Chondrocyte (in vitro differentiated cells): ENCODE measurements around the gene UBR4. TPM values are rescaled to one million over a fixed set of nuclear protein-coding genes. Genes with fewer than 3 reads are reported as not detected.

ENCODE experiments used
- DNase-seq: peaks from one replicate; pipeline ENCODE4 v3.0.0; 2021; ENCODE audit warnings: mixed read lengths, low spot score
- H3K27ac Mint-ChIP-seq: one replicate; pipeline ENCODE4 v1.8.0; 2021; ENCODE audit warnings: mild to moderate bottlenecking, moderate library complexity, mixed read lengths; ENCODE audit not compliant: unreplicated experiment
- H3K27me3 Mint-ChIP-seq: 2 replicates; pipeline ENCODE4 v1.8.0; 2021; ENCODE audit warnings: low read depth, mixed read lengths
- H3K36me3 Mint-ChIP-seq: 2 replicates; pipeline ENCODE4 v1.8.0; 2021; ENCODE audit warnings: low read depth, mixed read lengths
- H3K4me1 Mint-ChIP-seq: 2 replicates; pipeline ENCODE4 v1.8.0; 2021; ENCODE audit warnings: low read depth, mild to moderate bottlenecking, mixed read lengths
- H3K4me3 Mint-ChIP-seq: one replicate; pipeline ENCODE4 v1.8.0; 2021; ENCODE audit warnings: mild to moderate bottlenecking, moderate library complexity, mixed read lengths; ENCODE audit not compliant: unreplicated experiment
- H3K9me3 Mint-ChIP-seq: 2 replicates; pipeline ENCODE4 v1.8.0; 2021; ENCODE audit warnings: low read depth, mixed read lengths
- CTCF ChIP-seq: fragments of 200-600 bp; sonication (generic); IDR thresholded peaks from 2 replicates; pipeline ENCODE4 v1.5.0; 2021; ENCODE audit warnings: antibody characterized with exemption, mild to moderate bottlenecking, moderate library complexity
- total RNA-seq: library from RNA; stranded (reverse); gene quantifications from 3 replicates; pipeline ENCODE4 v1.2.1, GENCODE V29; 2021

Gene UBR4
- total RNA-seq, 1 donor from 2014 or later: 144 TPM

- no peak overlapping the region for H3K27ac Mint-ChIP-seq
- H3K27me3 Mint-ChIP-seq: peaks cover 9% of the 10 kb centered on the region
- H3K9me3 Mint-ChIP-seq: no peaks in the 10 kb centered on the region
- H3K4me3 Mint-ChIP-seq: no peak overlapping the region
- peaks cover 19% of the 10 kb centered on the region for H3K4me1 Mint-ChIP-seq
- no peaks in the 10 kb centered on the region for H3K36me3 Mint-ChIP-seq
- no peak for TF ChIP-seq CTCF
- peak; percentile 62 for DNase-seq
Observed at GRCh38 chr1:19033926-19034680, 176.0 kb downstream of the UBR4 start.

- no peak overlapping the region for H3K27ac Mint-ChIP-seq
- H3K27me3 Mint-ChIP-seq: peaks cover 9% of the 10 kb centered on the region
- no peaks in the 10 kb centered on the region for H3K36me3 Mint-ChIP-seq
- H3K9me3 Mint-ChIP-seq: no peaks in the 10 kb centered on the region
- TF ChIP-seq CTCF: no peak
- H3K4me1 Mint-ChIP-seq: peaks cover 19% of the 10 kb centered on the region
- H3K4me3 Mint-ChIP-seq: no peak overlapping the region
- no peak for DNase-seq
Observed at GRCh38 chr1:19033515-19033839, 176.6 kb downstream of the UBR4 start.

GRCh38 chr1:19032701-19033514, 177.2 kb downstream of the UBR4 start:
- peaks cover 9% of the 10 kb centered on the region for H3K27me3 Mint-ChIP-seq
- no peaks in the 10 kb centered on the region for H3K36me3 Mint-ChIP-seq
- TF ChIP-seq CTCF: no peak
- no peaks in the 10 kb centered on the region for H3K9me3 Mint-ChIP-seq
- H3K4me3 Mint-ChIP-seq: no peak overlapping the region
- DNase-seq: peak; percentile 56
- peaks cover 19% of the 10 kb centered on the region for H3K4me1 Mint-ChIP-seq
- H3K27ac Mint-ChIP-seq: no peak overlapping the region

- H3K27me3 Mint-ChIP-seq: peaks cover 6% of the 10 kb centered on the region
- no peak overlapping the region for H3K4me3 Mint-ChIP-seq
- TF ChIP-seq CTCF: no peak
- no peak overlapping the region for H3K27ac Mint-ChIP-seq
- H3K4me1 Mint-ChIP-seq: peaks cover 19% of the 10 kb centered on the region
- no peak for DNase-seq
- H3K36me3 Mint-ChIP-seq: no peaks in the 10 kb centered on the region
- H3K9me3 Mint-ChIP-seq: no peaks in the 10 kb centered on the region
Observed at GRCh38 chr1:19032413-19032695, 177.7 kb downstream of the UBR4 start.

- Mint-ChIP-seq H3K27ac (no peak overlapping the region), H3K27me3 (peaks cover 2% of the 10 kb centered on the region), H3K4me3 (no peak overlapping the region), H3K9me3 (peaks cover 7% of the 10 kb centered on the region), H3K36me3 (peaks cover 2% of the 10 kb centered on the region), H3K4me1 (peaks cover 6% of the 10 kb centered on the region)
- peak; percentile 61 for DNase-seq
- no peak for TF ChIP-seq CTCF
Observed at GRCh38 chr1:19029191-19030085, 180.6 kb downstream of the UBR4 start.
